Fibroblast of lung (primary cell): Measurements from ENCODE around the gene SNX8.

ENCODE experiments used
- EZH2 ChIP-seq: IDR thresholded peaks from 2 replicates; pipeline ENCODE4 v1.5.1; 2012; ENCODE audit warnings: low read length, control low read depth, mild to moderate bottlenecking; ENCODE audit errors: missing control alignments
- TF ChIP-seq, protein P1 (sequence below), 2 donors: IDR thresholded peaks in 1 of 2; conservative IDR thresholded peaks in 1 of 2; 1 replicate in 1 of 2; 2 replicates in 1 of 2; pipeline ENCODE4 v1.5.1; 2011 to 2012; ENCODE audit warnings: low read length in 2 of 2, control low read depth in 1 of 2, inconsistent platforms in 1 of 2, low read depth in 1 of 2, mild to moderate bottlenecking in 1 of 2

DNA sequence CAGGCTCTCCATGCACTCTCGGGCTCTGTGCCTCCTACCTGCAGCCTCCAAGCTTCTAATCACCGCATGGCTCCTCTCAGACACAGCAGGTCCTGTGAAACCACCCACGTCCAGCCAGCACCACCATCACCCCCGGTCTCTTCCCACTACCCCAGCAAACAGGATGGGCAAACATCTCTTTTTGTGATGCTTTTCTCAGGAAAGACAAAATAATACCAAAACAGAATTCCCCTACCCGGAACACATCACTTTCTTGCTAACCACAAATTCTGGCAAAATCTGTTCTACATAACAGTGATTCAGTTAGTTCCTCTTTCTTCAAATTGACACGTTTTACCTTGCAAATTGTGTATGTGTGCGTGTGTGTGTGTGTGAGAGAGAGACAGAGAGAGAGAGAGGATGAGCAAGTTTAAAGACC lies 6.5 kb downstream of the SNX8 start:
- TF ChIP-seq, protein P1, sequence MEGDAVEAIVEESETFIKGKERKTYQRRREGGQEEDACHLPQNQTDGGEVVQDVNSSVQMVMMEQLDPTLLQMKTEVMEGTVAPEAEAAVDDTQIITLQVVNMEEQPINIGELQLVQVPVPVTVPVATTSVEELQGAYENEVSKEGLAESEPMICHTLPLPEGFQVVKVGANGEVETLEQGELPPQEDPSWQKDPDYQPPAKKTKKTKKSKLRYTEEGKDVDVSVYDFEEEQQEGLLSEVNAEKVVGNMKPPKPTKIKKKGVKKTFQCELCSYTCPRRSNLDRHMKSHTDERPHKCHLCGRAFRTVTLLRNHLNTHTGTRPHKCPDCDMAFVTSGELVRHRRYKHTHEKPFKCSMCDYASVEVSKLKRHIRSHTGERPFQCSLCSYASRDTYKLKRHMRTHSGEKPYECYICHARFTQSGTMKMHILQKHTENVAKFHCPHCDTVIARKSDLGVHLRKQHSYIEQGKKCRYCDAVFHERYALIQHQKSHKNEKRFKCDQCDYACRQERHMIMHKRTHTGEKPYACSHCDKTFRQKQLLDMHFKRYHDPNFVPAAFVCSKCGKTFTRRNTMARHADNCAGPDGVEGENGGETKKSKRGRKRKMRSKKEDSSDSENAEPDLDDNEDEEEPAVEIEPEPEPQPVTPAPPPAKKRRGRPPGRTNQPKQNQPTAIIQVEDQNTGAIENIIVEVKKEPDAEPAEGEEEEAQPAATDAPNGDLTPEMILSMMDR (conservative IDR thresholded peaks at IDR 0.05 in 1 of 2, IDR thresholded peaks at IDR 0.05 in 1 of 2; ENCODE audit: low read depth in 1 of 2, low read length in 2 of 2): no peak
- TF ChIP-seq EZH2: no peak
